Fibroblast of villous mesenchyme (primary cell): ENCODE data around the gene CFL2. TPM values are rescaled to one million over a fixed set of nuclear protein-coding genes. Genes with fewer than 3 reads are reported as not detected.

Source experiments
- DNase-seq: peaks from one replicate; pipeline ENCODE4 v3.0.0-alpha.2; 2010; ENCODE audit warnings: low read depth
- H3K4me3 ChIP-seq: 2 replicates; pipeline ENCODE4 v1.5.1; 2011; ENCODE audit warnings: low read depth, mild to moderate bottlenecking, low read length
- total RNA-seq: library from RNA; depleted of rRNA; stranded (reverse); fragments of >200 nt; gene quantifications from 2 replicates; pipeline ENCODE4 v1.2.3, GENCODE V29; 2012
- TF ChIP-seq, protein P1 (sequence below): IDR thresholded peaks from 2 replicates; pipeline ENCODE4 v1.5.1; 2012; ENCODE audit warnings: low read depth, mild to moderate bottlenecking, low read length; ENCODE audit not compliant: insufficient read depth

The CFL2 gene
- 109 and 173 TPM in 2 replicates for total RNA-seq

GRCh38 chr14:34714320-34715126, at the start of gene CFL2:
Gene CFL2 (minus strand): TSS chr14:34714593. CDS start chr14:34714540, 53 bp downstream.
- H3K4me3 ChIP-seq = peak within 1 kb of the TSS; percentile 86
- DNase-seq = peak; percentile 65
- TF ChIP-seq, protein P1, sequence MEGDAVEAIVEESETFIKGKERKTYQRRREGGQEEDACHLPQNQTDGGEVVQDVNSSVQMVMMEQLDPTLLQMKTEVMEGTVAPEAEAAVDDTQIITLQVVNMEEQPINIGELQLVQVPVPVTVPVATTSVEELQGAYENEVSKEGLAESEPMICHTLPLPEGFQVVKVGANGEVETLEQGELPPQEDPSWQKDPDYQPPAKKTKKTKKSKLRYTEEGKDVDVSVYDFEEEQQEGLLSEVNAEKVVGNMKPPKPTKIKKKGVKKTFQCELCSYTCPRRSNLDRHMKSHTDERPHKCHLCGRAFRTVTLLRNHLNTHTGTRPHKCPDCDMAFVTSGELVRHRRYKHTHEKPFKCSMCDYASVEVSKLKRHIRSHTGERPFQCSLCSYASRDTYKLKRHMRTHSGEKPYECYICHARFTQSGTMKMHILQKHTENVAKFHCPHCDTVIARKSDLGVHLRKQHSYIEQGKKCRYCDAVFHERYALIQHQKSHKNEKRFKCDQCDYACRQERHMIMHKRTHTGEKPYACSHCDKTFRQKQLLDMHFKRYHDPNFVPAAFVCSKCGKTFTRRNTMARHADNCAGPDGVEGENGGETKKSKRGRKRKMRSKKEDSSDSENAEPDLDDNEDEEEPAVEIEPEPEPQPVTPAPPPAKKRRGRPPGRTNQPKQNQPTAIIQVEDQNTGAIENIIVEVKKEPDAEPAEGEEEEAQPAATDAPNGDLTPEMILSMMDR = no peak

DNA sequence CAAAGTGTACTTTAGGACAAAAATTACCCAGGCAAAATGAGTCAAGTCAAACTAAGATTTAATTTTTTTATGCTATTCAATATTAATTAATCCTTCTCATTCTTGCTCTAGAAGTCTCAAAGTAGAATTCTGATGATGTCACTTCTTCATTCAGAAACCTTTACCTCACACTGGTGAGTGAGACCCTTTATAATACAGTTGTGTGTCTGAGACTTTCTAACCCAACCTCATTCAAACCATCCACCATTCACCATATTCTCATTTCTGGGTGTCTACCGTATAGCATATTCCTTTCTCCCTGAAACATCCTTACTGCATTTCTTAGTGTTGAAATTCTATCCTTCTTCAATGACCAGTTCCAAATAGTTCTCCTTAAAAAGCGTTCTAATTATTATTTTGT, 40.8 kb upstream of the CFL2 start:
- H3K4me3 ChIP-seq = no peak overlapping the region
- TF ChIP-seq, protein P1 = no peak
- no peak for DNase-seq

DNA sequence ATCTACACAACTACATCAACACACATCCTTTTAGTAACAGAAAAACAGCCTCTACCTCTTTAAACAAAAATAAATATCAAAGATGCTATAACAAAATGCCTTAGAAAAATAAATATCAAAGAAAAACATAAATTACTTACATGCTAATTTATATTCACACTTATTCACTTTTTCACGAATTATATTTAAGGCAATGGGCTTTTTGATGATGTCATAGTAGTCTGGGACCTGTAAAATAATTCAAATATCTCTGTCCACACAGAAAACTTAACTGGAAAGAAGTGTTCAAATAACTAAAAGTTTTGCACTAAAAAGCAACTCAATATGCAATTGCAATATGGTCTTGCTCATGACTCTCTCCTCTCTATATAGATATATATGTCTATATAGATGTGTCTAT, 40.3 kb upstream of the CFL2 start:
- H3K4me3 ChIP-seq = no peak overlapping the region
- TF ChIP-seq, protein P1 = no peak
- no peak for DNase-seq

GRCh38 chr14:34750670-34751069, 36.3 kb upstream of the CFL2 start:
- no peak overlapping the region for H3K4me3 ChIP-seq
- DNase-seq = peak; percentile 60
- TF ChIP-seq, protein P1 = no peak

- no peak for DNase-seq
- TF ChIP-seq, protein P1 = no peak
- no peak overlapping the region for H3K4me3 ChIP-seq
These were observed 35.8 kb upstream of the CFL2 start for GRCh38 chr14:34750233-34750632.

- TF ChIP-seq, protein P1 = no peak
These were observed 35.0 kb upstream of the CFL2 start for GRCh38 chr14:34749408-34749807.

More at GRCh38 chr14:34749408-34749807, 35.0 kb upstream of the CFL2 start:
- no peak for DNase-seq
- no peak overlapping the region for H3K4me3 ChIP-seq
